GM19025 (cell line): ENCODE data around the gene SRGAP2B.
"Not testable (repeated sequence)": the region's sequence is repeated elsewhere in the genome, so short reads cannot be mapped to it uniquely, and the experiment has no call there.

ENCODE experiments used
- ATAC-seq: cut with Tn5 transposase; IDR thresholded peaks from one replicate; pipeline ENCODE4 v1.9.1; 2021; ENCODE audit warnings: mild to moderate bottlenecking, low read depth, moderate library complexity; ENCODE audit not compliant: unreplicated experiment

SRGAP2B gene

DNA sequence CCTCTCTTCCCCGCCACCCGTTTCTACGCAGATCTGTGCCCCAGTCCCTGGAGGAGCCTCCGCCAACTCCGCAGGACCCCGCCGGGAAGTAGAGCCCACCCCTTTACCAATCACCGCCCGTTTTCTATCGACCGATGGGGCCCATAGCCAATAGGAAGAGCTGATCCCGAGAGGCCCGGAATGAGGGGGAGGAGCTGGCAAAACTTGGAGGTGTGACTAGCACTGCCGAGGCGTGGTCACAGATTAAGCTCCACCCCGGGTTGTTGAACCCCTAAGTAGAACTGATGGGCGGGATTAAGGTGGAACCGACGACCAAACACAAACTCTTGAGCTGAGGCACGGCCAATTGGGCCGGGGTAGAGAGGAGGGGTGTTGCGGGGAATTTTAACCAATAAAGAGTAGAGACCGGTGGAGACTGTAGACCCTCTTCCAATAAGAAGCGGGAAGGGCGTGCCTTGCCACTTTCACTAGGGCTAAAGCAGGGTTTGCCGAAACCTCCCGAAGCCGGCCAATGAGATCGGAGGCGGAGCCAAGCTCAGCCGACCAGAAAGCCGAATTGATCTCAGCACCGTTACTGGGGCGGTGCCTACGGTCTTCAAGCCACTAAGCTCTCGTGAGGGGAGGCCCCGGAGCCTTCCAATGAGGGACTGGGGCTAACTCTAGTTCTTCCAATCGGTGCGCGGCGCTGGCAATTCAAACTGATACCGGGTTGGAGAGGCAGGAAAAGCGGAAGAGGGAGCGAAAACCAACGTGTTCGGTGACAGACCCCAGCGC lies at the start of gene SRGAP2B, which contains the start of gene FAM72D:
SRGAP2B (minus strand) TSS at position 45 of the 774 bp plus-strand sequence. CDS start 2,427 bp downstream, outside the sequence.
FAM72D (plus strand) TSS at position 691 of the 774 bp plus-strand sequence. CDS start 874 bp downstream, outside the sequence.
- ATAC-seq = peak; percentile 81

DNA sequence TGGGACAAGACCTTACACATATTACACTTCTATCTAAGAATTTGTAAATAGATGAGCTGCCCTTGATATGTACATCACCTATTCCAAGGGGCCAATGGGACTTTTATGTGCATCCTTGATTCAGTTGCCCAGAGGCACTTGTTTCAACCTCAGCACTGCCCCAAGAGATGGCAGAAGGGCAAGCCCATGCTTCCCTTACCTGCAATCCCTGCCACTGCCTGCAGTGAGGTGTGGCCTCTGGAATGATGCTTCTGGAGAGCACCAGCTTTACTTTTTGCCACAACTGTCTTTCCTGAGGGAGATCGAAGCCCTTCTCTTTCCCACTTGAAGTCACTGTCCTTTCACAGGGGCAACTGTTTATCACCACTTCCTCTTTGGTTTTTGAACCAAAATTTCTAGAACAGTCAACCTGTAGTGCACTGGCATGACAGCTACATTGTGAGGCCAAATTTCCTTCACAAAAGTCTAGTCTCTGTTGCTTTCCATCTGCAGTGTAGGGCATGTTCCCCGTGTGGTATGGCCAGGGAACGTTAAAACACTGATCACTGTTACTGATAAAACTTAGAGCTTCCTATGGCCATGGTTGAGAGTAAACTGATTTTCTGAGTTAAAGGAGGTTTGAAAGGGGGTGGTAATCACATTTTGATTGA lies 49.3 kb upstream of the SRGAP2B start:
- ATAC-seq = not testable (repeated sequence)

DNA sequence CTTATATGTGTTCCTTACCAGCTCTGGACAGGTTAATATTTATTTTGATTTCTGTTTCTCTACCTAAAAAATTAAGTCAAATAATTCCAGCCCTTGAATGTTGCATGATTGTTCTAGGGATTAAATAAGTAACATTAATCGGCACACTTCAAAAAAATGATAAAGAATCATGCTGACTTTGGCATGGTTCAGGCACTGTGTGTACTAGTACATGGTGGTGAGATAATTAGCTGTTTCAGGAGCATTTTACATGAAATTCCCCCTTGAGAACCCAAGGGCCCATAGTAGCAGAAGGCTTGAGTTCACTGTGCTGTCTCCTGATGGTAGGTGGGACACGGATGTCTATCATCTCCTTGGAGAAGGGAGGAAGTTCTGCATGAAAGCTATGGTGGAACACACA lies 45.4 kb upstream of the SRGAP2B start:
- not testable (repeated sequence) for ATAC-seq

DNA sequence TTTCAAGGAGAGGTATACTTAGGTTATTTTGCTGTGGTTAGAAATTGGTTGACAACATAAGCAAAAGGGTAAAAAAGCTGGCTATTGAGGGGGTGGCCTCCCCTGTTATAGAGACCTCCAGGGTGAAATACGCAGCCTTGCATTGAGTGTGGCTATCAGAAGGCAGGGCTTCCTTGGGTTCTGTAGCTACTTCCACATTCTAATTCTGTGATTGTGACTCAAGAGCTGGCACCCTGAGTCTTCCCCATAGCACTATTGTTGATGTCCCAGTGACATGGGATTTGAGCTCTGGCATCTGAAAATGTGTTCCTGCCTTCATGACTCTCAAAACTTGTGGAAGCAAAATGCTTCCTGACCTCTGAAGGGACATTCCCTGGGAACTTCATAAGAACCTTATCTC lies 39.3 kb upstream of the SRGAP2B start:
- ATAC-seq = not testable (repeated sequence)

DNA sequence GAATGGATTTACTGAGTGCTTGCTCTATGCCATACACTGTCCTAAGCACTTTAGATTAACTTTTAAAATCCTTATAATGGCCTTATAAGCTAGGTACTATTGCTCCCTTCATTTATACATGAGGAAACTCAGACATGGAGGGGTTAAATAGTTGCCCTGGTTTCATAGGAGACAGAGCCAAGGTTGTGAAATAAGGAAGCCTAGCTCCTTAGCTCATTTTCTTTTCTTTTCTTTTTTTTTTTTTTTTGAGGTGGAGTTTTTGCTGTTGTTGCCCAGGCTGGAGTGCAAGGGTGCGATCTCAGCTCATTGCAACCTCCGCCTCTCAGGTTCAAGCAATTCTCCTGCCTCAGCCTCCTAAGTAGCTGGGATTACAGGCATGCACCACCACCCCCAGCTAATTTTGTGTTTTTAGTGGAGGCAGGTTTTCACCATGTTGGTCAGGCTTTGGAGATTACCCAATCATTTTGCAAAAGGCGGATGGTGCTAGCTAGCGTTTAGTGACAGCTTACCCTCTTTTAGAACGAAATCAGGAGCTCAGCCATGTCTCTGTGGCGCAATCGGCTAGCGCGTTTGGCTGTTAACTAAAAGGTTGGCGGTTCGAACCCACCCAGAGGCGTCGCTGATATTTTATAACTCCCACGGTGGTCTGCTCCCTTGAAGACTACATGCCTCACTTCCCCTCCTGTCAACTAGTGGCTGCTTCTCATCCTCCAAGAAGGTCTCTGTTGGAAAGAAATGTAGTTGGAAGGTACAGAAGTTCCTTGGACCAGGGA lies 33.8 kb upstream of the SRGAP2B start:
- not testable (repeated sequence) for ATAC-seq

DNA sequence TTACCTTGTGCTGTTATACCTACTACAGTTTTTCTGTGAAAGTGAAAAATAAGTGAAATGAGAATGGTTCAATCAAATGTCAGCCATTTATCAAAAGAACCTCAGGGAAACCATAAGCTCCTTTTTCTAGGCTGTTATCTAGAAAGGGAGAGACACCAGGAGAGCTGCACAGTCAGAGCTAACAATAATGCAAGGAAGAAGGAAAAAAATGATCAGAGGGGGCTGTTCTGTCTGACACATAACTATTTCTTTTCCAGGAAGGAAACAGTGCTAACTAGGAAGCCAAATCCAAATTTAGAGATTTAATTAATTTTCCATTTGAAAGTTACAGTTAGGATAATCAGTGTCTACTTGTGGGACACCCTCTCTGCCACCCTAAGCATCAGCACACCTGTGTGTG lies 32.0 kb upstream of the SRGAP2B start:
- not testable (repeated sequence) for ATAC-seq

DNA sequence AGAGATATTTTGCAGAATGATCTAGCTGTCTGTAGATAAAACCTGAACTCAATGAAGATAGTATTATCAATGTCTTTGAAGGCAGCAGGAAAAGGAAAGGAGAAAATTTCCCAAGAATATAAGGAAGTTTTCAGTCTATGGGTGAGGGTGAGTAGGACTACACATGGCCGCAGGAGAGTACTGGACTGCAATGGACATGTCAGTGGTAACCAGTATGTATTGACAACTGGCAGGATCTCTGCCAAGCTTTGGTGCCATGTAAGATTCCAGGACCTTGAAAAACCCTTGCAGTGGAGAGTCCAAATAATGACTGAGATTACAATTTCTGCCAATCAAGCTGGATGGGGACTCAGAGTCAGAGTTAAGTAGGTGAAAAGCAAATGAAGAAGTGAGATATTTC lies 30.0 kb upstream of the SRGAP2B start:
- ATAC-seq = not testable (repeated sequence)

DNA sequence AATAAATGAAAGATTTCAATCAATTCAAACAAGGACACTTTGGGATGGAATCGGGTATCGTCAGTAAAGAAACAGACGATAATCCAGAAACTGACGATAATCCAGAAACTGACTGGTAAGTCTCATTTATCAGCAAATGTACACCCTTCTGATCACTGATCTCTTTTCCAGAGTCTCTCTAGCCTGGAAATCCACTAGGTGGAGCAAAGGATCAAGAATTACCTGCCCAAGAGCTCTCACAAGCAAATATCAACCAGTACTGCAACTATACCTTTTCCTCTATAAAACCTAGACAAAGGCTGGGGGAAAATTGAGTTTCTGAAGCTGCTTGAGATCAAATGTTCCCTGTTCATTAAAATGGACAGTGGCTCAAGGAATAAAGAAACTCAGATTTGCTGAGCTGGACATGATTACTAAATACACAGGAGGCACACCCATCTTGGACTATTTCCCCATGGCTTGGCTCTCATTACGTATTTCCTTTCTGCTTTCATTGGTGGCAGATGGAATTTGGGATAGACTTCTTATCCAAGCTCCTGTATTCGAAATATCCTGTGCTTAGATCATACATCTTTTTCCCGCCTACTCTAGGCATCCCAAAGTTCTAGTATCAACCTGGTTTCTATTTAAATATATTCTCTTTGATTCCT lies 29.0 kb upstream of the SRGAP2B start:
- ATAC-seq = not testable (repeated sequence)

DNA sequence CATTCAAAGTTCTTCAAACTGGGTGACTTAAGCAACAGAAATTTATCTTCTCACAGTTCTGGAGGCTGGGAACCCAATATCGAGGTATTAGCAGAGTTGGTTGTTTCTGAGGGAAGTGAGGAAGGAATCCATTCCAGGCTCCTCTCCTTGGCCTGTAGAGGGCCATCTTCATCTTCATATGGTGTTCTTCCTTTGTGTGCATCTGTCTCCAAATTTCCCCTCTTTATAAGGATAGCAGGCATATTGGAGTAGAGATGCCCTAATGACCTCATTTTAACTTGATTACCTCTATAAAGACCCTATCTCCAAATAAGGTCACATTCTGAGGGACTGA lies 27.9 kb upstream of the SRGAP2B start:
- not testable (repeated sequence) for ATAC-seq

DNA sequence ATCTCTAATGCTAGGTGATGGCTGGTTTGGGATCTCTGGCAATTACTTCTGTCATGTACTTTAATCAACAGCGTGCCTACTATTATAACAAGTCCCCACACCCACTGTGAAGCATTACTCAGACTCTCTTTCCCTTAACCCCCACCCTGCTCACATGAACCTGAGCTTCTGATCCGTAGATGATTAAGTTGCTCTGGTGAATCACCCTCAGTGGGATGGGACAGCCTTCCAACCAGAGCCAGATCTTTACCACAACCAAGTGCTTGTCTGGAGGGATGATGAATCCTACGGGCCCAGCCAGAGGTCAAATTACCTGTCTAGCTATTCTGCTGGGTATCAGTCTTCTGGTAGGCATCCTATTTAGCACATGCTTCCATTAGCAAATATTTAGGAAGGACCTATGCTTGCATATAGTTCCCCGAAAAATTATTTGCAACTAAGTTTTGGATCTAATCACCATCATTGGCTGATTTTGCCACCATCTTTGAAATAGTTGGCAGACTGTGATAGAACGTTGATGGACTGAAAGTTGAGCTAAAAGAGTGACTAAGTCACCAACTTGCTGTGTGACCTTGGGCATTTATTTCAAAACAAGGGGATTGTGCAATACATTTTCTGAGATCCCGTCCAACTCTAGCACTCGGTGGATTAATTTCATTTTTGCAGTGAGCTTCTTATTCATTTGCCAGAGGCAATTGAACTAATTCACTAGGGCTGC lies 27.4 kb upstream of the SRGAP2B start:
- ATAC-seq = not testable (repeated sequence)

DNA sequence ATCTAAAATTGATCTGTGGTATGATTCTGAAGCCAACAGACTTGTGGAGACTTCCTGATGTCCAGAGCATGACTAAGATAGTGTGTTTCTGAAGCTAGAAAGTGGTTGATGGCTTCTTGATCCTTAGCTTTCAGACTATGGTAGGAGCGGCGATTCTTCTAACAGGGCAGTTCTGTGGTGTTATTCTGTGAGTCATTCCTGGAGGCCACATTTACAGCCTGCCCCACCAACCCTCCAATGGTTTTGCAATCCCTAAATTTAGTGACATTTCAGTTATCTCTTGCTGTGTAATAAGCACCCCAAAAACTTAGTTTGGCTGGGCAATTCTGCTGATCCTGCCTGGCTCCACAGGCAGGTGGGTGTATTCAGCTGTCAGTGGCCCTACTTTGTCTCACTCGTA lies 24.7 kb upstream of the SRGAP2B start:
- not testable (repeated sequence) for ATAC-seq

DNA sequence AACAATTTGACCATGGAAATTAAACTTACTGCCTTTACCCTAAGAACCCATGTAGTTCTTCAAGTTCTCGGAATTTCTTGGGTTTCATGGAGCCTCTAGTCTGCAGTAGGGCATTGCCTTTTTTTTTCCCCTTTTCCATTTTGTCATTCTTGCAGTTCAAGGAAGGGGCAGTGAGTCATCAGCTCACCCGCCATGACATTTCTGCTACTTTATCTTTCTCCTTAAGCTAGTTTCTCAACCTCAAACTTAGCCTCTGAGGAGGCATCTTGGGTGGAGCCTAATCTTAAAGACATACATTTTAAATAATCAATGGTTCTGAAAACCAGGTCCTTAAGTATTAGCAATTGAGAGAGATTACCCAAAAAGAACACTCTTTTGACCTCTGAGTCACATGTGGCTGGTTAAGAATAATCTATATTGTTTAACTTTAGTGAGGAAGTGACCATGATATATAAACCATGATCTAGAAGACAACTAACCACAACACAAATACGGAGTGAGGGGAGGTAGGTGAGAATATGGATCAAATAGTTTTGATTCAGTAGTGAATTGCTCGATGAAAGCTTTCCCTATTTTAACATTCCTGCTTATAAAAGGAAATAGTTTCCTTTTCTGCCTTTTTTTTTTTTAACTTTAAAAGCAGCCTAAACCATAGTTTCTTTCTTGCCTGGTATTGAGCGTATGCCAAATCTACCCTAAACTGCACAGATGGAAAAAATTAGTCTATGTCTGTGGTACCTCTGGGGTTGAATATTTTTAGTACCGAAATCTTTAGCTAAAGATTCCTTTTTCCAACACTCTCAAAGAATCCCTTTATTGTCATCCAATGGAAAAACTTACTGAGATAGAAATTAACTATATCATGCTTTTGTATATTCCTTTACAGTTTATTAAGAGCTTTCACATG lies 20.7 kb upstream of the SRGAP2B start:
- not testable (repeated sequence) for ATAC-seq

DNA sequence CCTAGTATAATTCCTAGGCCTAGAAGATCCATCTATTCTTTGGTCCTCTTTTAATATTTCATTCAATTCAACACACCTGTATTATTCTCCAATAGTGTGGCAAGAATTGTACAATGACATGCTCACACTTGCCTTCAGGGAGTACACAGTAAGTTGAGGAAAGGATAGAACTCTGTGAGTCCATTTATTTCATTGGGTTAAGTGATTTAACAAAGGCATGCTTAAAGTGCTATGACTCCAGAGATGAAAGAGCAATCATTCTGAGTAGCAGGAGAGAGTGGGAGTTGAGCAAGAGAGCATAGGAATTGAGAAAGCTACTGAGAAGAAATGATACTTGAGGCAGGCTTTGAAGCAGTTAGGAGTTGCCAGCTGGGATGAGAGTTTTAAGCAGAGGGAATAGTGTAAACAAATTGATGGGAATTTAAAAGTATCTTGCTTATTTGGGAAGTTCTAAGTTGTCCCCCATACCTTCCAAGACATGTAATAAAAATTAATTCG lies 19.5 kb upstream of the SRGAP2B start:
- not testable (repeated sequence) for ATAC-seq

DNA sequence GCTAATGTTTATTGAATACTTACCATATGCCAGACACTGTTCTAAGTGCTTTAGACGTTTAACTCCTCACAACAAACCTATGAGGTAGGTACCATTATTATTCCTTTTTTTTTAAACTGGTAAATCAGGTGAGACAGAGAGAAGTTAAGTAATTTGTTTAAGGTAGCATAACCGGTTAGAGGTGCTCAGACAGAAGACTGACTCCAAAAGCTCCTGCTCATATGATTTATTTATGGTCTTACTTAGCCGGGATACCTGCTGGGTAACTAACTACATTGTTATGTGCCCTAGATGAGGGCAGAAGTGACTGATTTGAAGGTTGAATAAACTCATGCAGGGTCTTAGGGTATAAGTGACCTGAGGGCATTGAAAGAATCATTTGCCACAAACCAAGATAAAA lies 17.6 kb upstream of the SRGAP2B start:
- not testable (repeated sequence) for ATAC-seq

DNA sequence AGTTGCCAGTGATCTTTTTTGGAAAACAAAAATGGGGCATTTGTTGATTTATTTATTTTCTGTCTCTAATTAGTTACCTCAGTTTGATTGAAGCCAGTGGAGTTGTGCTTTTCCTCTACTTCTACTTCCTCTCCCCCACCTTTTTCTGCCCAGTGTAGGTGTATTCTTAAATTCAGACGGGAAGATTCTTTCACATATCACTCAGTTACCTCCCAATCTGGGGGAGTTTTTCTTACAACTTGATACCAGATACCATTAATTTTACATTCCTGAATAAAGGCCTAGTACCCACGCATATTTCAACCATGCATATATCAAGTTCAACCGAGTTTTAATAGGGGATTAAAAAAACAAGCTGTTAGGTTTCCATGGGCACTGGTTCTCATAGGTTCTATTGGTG lies 16.5 kb upstream of the SRGAP2B start:
- ATAC-seq = not testable (repeated sequence)

DNA sequence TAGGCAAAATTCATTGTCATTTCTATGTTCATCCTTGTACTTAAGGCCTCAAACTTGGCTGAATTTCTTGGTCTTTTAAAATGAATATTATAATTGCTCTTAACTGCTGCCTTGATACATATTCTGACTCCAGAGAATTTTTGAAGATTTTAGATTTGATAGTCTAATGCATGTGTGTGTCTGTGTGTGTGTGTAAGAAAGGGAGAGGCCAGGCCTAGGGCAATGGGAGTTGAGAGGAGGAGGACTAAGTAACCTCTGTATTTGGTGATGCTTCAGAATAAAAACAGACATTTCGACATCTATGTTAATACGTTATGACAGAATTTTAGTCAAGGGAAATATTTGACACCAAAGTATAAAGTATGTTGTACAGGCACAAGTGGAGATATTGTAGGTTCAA lies 8.2 kb upstream of the SRGAP2B start:
- not testable (repeated sequence) for ATAC-seq

DNA sequence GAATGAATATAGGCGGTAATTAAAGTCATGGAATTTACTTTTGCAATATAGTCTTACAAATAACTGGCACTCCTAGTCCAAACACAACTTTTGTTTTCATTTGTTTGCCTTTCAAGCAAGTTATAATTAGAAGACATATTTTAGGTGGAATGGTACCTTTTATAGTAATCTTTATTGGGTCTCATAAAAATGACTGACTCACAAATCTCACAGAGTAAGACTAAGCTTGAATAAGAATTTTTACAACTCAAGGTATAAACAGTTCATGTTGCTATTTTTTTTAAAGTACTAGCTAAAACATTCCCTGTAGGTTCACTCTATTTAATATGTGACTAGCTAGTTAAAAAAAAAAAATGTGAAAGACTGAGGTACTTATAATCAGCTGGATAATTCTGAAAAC lies 6.6 kb upstream of the SRGAP2B start:
- not testable (repeated sequence) for ATAC-seq

DNA sequence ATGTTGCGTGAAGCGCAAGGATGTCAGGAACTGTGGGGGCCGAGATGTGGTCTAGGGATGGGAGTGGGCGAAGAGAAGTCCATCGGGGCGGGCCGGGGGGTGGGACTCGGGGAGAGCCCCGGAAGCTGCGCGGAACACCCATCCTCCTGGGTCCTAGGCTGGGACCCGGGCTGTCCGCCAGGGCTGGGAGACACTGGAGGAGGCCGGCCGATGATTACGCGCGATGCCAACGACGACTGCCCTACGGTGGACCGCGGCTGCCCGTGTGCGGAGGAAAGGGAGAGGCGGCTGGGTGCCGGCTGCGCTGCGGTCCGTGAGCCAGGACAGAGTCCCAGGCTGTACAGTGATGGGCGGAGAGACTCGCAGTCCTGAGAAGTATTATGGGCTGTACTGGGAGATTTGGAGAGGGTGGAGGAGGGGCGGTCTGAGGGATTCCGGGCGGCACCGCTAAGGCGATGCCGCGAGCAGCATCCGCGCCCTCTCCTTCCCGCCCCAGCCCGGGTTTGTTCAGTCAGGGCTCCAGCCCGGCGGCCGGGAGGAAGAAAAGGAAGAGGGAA lies 395 bp downstream of the SRGAP2B start:
- ATAC-seq = not testable (repeated sequence)
